ENCODE data around the gene TSNAX. TPM values are rescaled to one million over a fixed set of nuclear protein-coding genes. Genes with fewer than 3 reads are reported as not detected.
"Not testable (repeated sequence)": the region's sequence is repeated elsewhere in the genome, so short reads cannot be mapped to it uniquely, and the experiment has no call there.

The TSNAX gene
- total RNA-seq, 4 donors from 2014 or later: 24.4 to 37.4 (median 33.5) TPM

GRCh38 chr1:231590453-231591198 lies 62.2 kb downstream of the TSNAX start:
- no peak overlapping the region for H3K4me3 ChIP-seq
- no peak overlapping the region for H3K27ac ChIP-seq
- H3K27me3 ChIP-seq: no peaks in the 10 kb centered on the region
- no peaks in the 10 kb centered on the region for H3K9me3 ChIP-seq
- H3K36me3 ChIP-seq: no peaks in the 10 kb centered on the region
- TF ChIP-seq POLR2A (IDR thresholded peaks at IDR 0.05): no peak
- TF ChIP-seq CTCF (IDR thresholded peaks at IDR 0.05): peak; percentile 43 to 72 (median 58)
- ATAC-seq: peak; percentile 67
- peaks cover 0 to 9% (median 4%) of the 10 kb centered on the region in 3 donors for H3K4me1 ChIP-seq
- 11 to 24% methylated on average over 10 to 12 of the region's 12 CpGs for WGBS, 2 donors (ENCODE audit: low coverage in 1 of 2)

DNA sequence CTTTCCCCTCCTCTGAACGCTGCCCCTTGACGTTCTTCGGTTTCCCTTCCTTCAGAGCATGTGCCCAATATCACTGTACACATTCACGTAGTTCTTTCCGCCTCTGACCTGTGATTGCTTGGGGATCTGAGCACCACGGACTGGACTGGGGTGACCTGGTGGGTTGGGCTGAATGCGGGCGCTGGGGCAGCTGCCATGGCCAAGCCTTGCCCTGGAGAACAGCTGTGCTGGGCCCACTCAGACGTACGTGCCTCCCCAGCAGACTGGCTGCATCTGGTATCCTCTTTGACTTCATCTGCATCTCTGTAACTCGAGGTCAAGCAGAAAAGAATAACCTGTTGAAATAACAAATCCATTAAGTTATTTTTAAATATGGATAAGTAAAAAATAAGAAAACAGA lies 63.0 kb downstream of the TSNAX start:
- peaks cover 0 to 9% (median 4%) of the 10 kb centered on the region in 3 donors for H3K4me1 ChIP-seq
- TF ChIP-seq POLR2A (IDR thresholded peaks at IDR 0.05) (no peak), POLR2AphosphoS5 (IDR thresholded peaks at IDR 0.05) (no peak), EP300 (IDR thresholded peaks at IDR 0.05) (no peak), CTCF (IDR thresholded peaks at IDR 0.05) (no peak)
- WGBS, 2 donors (ENCODE audit: low coverage in 1 of 2): 66% methylated on average over 11 of the region's 11 CpGs; no CpG with 5 or more reads in 1 of the 2 donors
- no peak overlapping the region for H3K4me3 ChIP-seq
- ATAC-seq: no peak
- no peaks in the 10 kb centered on the region for H3K27me3 ChIP-seq
- H3K36me3 ChIP-seq: no peaks in the 10 kb centered on the region
- H3K27ac ChIP-seq: no peak overlapping the region
- H3K9me3 ChIP-seq: no peaks in the 10 kb centered on the region

GRCh38 chr1:231592809-231593208 lies 64.3 kb downstream of the TSNAX start:
- no peak for ATAC-seq
- no peaks in the 10 kb centered on the region for H3K27me3 ChIP-seq
- WGBS, 2 donors (ENCODE audit: low coverage in 1 of 2): 100% methylated on average over 1 of the region's 1 CpG; no CpG with 5 or more reads in 1 of the 2 donors
- H3K9me3 ChIP-seq: no peaks in the 10 kb centered on the region
- H3K36me3 ChIP-seq: no peaks in the 10 kb centered on the region
- H3K4me1 ChIP-seq: peaks cover 0 to 9% (median 4%) of the 10 kb centered on the region in 3 donors
- no peak overlapping the region for H3K4me3 ChIP-seq
- H3K27ac ChIP-seq: no peak overlapping the region
- TF ChIP-seq CTCF (IDR thresholded peaks at IDR 0.05) (no peak), POLR2A (IDR thresholded peaks at IDR 0.05) (no peak), EP300 (IDR thresholded peaks at IDR 0.05) (no peak), POLR2AphosphoS5 (IDR thresholded peaks at IDR 0.05) (no peak)

GRCh38 chr1:231593264-231593663 lies 64.8 kb downstream of the TSNAX start:
- WGBS, 2 donors (ENCODE audit: low coverage in 1 of 2): 86 to 90% methylated on average over 1 of the region's 1 CpG
- H3K4me1 ChIP-seq, H3K4me3 ChIP-seq, H3K9me3 ChIP-seq, H3K27ac ChIP-seq, ATAC-seq, H3K36me3 ChIP-seq, H3K27me3 ChIP-seq: not testable (repeated sequence)

DNA sequence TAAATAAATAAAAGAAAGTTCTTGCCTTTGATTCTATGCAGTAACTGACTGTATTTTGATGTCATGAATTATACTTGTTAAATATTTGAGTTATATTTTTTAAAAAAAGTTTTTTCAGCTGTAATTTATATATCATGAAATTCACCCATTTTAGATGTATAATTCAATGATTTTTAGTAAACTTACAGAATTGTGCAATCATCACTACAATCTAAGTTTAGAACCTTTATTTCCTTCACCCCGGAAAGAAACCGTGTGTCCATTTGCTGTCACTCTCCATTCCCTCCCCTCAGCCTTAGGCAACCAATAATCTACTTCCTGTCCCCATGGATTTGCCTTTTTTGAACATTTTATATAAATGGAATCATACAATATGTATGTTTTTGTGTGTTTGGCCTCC lies 65.7 kb downstream of the TSNAX start:
- WGBS, 2 donors (ENCODE audit: low coverage in 1 of 2): 32 to 85% methylated on average over 2 of the region's 2 CpGs
- Histone ChIP-seq H3K27me3 (no peaks in the 10 kb centered on the region), H3K9me3 (no peaks in the 10 kb centered on the region), H3K27ac (no peak overlapping the region), H3K4me3 (no peak overlapping the region), H3K4me1 (peaks cover 0 to 9% (median 4%) of the 10 kb centered on the region in 3 donors), H3K36me3 (no peaks in the 10 kb centered on the region)
- no peak for ATAC-seq
- TF ChIP-seq CTCF (IDR thresholded peaks at IDR 0.05): no peak
- no peak for TF ChIP-seq POLR2A (IDR thresholded peaks at IDR 0.05)
- TF ChIP-seq EP300 (IDR thresholded peaks at IDR 0.05): no peak
- no peak for TF ChIP-seq POLR2AphosphoS5 (IDR thresholded peaks at IDR 0.05)
